Right lobe of liver (tissue), 4 donors: ENCODE data around the gene OXCT1.

Experiments
- CTCF ChIP-seq, 4 donors: fragments of 200-600 bp in 3 of 4; fragments of 450-650 bp in 1 of 4; IDR thresholded peaks; one replicate each; pipeline versions ENCODE4 v1.5.1 to v1.8.0; 2016 to 2022; ENCODE audit warnings: antibody characterized with exemption in 4 of 4, mild to moderate bottlenecking in 2 of 4
- POLR2A ChIP-seq: fragments of 450-650 bp; IDR thresholded peaks from one replicate; pipeline ENCODE4 v1.6.1; 2017; ENCODE audit warnings: antibody characterized with exemption, mild to moderate bottlenecking
- donor health status: DM: no; HTN: no; CAD: no.
- donor health status: DM: no; HTN: no; CAD: no.
- donor health status: DM: no; HTN: yes; CAD: no.

GRCh38 chr5:41832430-41832829, 37.8 kb downstream of the OXCT1 start:
- TF ChIP-seq CTCF (IDR thresholded peaks at IDR 0.05) (no peak), POLR2A (no peak)
